Measurements from ENCODE around the gene FAM83F.
"Not testable (repeated sequence)": the region's sequence is repeated elsewhere in the genome, so short reads cannot be mapped to it uniquely, and the experiment has no call there.

Gene FAM83F

GRCh38 chr22:40014667-40015248 lies 20.0 kb downstream of the FAM83F start:
- DNase-seq (ENCODE audit: low read depth in 2 of 2) = no peak

GRCh38 chr22:40015358-40015976 lies 20.7 kb downstream of the FAM83F start:
- DNase-seq (ENCODE audit: low read depth in 2 of 2) = no peak

DNA sequence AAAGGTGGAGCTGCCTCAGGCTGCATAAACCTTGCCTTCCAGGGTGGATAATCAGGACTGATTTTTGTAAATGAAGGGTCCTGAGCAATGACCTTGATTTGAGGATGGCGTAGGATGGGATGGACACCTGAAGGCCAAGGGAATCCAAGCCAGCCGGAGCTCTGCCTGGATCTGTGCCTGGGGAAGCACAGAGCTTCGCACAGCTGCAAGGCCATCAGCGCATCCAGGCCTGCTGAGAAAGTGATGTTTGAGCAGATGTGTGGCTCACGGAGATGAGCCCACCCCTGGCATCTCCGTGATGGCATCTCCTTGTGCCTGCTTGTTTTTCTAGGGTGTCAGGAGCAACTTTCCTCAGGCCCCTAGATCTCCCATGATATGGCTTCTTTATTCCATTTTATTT lies 23.3 kb downstream of the FAM83F start:
- DNase-seq (ENCODE audit: low read depth in 2 of 2) = no peak

- DNase-seq (ENCODE audit: low read depth in 2 of 2) = no peak
Measured at GRCh38 chr22:40019100-40019499, 24.3 kb downstream of the FAM83F start.

- no peak for DNase-seq (ENCODE audit: low read depth in 2 of 2)
Measured at GRCh38 chr22:40020956-40021355, 26.2 kb downstream of the FAM83F start.

DNA sequence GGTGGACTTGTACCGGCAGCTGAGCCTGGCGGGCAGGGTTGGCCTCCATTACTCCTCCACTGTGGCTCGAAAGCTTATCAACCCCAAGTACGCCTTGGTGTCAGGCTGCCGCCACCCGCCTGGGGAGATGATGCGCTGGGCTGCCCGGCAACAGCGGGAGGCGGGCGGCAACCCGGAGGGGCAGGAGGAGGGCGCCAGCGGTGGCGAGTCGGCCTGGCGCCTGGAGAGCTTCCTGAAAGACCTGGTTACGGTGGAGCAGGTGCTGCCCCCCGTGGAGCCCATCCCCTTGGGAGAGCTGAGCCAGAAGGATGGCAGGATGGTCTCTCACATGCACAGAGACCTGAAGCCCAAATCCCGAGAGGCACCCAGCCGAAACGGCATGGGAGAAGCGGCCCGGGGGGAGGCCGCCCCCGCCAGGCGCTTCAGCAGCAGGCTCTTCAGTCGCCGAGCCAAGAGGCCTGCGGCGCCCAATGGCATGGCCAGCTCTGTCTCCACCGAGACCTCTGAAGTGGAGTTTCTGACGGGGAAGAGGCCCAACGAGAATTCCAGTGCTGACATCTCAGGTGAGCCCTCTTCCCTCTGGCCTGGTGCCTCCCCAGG lies 26.7 kb downstream of the FAM83F start:
- no peak for DNase-seq (ENCODE audit: low read depth in 2 of 2)

- no peak for DNase-seq (ENCODE audit: low read depth in 2 of 2)
Measured at GRCh38 chr22:40022536-40023240, 27.9 kb downstream of the FAM83F start.

DNA sequence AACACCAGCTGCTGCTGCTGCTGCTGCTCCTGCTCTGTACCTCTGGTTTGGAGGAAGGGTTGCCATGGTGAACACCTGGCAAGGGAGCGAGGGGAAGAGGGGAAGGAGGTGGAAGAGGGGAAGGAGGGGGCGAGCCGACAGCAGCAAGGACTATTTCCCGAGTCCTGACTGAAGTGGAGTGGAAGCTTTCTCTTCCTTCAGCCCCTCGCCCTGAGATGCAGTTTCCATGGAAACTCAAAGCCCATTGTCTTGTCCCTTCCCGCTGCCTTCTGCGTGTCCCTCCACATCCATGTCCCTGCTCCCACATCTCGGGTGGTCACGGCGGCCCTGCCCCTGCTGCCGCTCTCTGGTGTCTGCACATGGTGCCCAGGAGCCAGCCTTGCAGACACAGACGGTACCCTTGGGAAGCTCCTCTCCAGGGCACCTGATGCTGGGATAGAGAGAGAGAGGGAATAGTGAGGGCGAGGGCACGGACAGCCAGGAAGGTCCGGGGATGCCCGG lies 28.6 kb downstream of the FAM83F start:
- DNase-seq (ENCODE audit: low read depth in 2 of 2) = no peak

DNA sequence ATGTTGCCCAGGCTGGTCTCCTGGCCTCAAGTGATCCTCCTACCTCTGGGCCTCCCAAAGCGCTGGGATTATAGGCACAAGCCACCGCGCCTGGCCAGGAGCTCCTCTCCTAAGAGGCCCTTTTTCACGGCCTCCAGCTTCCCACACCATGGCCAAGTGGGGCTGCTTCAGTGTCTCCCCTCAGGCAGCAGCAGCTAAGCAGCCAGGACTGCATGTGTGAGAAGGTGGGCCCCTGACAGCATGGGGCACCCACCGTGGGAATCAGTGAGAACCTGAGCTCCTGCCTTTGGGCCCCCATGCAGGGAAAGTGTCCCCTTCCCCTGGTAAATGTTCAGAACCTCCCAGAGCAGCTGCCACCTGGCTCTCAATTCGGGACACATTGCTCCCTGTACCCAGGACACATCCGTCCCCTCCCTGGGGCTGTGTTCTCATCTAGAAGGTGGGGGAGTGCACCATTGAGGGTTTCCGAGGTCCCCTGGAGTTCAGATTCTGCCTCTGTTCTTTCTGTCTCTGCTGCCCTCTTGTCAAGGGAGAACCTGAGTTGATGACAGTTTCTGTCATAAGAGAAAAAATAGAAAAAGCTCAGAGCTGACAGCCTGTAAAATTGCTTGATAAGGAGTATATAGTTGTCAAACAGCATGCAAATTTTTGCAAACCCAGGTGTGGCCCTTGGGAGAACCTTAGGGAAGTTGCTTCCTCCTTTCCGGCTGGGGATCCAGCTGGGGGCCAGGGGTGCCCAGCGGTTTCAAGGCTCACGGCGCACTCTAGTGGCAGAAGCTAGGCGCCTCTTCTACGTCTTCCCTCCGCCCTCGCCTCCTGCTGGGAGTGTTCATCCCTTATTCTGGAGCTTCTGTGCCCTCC lies 29.7 kb downstream of the FAM83F start:
- no peak for DNase-seq (ENCODE audit: low read depth in 2 of 2)

DNA sequence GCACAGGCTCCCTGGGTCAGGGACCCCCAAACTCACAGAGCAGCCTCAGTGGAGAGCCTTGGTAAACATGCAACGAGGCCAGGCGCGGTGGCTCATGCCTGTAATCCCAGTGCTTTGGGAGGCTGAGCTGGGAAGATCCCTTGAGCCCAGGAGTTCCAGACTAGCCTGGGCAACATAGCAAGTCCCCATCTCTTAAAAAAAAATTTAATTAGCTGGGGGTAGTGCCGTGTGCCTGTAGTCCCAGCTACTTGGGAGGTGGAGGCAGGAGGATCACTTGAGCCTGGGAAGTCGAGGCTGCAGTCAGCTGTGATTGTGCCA lies 30.3 kb downstream of the FAM83F start:
- DNase-seq (ENCODE audit: low read depth in 2 of 2) = not testable (repeated sequence)

DNA sequence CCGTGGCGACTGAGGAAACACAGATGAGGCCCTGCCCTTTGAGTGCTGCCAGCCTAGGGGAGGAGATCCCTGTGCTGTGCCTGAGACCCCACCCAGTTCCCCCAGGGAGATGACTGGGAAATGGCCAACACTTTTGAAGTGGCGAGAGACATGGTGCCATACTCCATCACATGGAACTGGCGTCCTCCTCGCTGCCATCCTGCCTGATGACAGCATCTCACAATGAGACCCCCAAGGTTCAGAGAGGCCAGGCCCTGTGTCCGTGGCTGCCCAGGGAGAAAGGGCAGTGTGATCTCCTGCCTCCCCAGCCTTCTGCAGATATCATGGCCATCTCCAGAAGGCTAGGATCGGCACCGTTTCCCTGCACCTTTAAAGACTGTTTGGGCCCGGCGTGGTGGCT lies 31.1 kb downstream of the FAM83F start:
- no peak for DNase-seq (ENCODE audit: low read depth in 2 of 2)

GRCh38 chr22:40026641-40027040 lies 31.9 kb downstream of the FAM83F start:
- DNase-seq (ENCODE audit: low read depth in 2 of 2) = no peak

DNA sequence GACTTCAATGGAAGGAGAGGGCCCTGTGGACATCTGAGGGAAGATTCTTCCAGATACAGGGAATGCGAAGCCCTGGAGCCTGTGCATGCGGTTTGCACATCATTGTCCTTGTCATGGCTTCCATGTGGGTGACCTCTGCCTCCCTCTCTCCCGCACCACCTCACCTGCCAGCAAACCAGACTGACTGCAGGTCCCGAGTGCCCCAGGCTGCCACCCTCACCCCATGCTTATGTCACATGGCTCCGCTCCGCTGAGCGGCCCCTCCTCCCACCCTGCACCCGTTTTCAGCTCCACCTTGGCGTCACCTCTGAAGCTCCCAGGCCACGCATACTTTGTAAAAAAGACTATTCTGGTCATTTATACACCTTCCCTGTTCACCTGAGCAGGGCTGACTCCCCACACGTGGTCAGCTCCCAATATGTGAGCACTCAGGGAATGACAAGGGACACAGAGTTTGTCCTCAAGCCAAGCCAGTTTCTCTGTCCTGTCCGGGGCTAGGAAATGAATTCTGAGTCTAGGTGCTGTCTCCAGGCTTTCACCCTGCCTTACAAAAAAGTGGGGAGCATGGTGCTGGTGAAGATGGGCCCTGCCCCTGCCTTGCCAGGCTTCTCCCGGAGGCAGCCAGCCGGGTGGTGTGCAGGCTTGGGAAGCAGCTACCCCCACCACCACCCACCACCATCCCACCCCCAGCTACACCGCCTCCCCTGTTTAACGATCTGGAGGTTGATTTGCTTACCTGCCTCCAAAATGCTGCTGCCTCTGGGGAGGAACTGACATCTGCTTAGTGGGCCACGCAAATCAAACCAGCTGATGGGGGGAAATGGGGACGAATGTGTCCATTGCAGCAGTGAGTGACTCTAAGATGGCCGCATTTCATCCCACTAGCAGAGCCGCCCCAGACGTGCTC lies 32.7 kb downstream of the FAM83F start:
- no peak for DNase-seq (ENCODE audit: low read depth in 2 of 2)

GRCh38 chr22:40028098-40028425 lies 33.3 kb downstream of the FAM83F start:
- no peak for DNase-seq (ENCODE audit: low read depth in 2 of 2)

GRCh38 chr22:40029189-40029890 lies 34.6 kb downstream of the FAM83F start:
- no peak for DNase-seq (ENCODE audit: low read depth in 2 of 2)

DNA sequence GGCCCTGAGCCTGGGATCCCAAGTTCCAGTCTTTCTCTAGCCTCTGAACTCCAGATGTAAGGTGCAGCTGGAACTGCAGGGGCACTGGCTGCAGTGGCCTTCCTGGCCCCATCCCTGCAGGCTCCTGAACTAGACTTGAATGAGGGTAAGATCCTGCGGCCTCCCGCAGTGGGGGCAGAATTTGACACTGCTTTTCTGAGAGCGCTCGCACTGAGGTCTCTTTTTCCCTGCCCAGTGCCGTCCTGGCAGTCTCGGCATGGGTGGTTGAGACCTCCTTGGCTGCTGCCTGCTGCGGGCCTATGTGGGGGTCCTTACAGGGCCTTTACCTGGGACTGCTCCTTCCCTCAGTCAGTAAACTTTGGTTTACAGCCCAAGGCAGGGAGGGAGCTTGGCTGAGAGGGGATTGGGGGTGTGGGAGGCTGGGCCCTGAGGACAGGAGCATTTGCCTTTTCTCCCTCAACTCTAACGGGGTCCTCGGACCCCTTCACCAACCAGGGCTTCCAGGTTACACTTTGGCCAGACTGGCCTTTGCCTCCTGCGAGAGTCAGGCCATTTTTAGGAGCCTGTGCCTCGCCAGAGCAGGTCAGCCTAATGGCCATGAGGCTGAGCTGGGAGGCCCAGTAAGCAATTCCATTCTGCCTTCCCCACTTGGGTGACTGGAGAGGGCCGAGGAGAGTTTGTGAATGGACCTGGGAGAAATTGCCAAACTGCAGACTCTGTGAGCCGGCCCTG lies 35.4 kb downstream of the FAM83F start:
- DNase-seq (ENCODE audit: low read depth in 2 of 2) = no peak

- DNase-seq (ENCODE audit: low read depth in 2 of 2) = no peak
Measured at GRCh38 chr22:40030758-40031095, 36.0 kb downstream of the FAM83F start.

GRCh38 chr22:40031766-40032470 lies 37.2 kb downstream of the FAM83F start:
- DNase-seq (ENCODE audit: low read depth in 2 of 2) = no peak

Data from fibroblast of skin of left biceps (primary cell).